GM12878 (cell line): ENCODE results near the gene CANX. TPM values are rescaled to one million over a fixed set of nuclear protein-coding genes. Genes with fewer than 3 reads are reported as not detected.

ENCODE experiments used
- ATAC-seq: fragments of 200-7000 bp; cut with Tn5 transposase; 3 replicates; pipeline ENCODE4 v1.9.1; 2020; ENCODE audit warnings: mild to moderate bottlenecking, moderate library complexity
- BruUV-seq: library from RNA; stranded (reverse); fragments of 400-500 nt; replicated peaks from 2 replicates; lab custom pipeline; 2021; lab: Mats Ljungman, UMichigan
- CTCF ChIA-PET: fragments of 300-600 bp; sonication (Branson Sonifier 250); formaldehyde crosslinking; extraction: SDS; loops from one replicate; lab custom pipeline; 2021; ENCODE audit warnings: inconsistent platforms; lab: Yijun Ruan, JAX
- POLR2A ChIA-PET: fragments of 350-600 bp; formaldehyde crosslinking; extraction: SDS; loops from one replicate; lab custom pipeline; 2021; ENCODE audit warnings: inconsistent platforms; lab: Charles Lee
- RAD21 ChIA-PET: fragments of 300-600 bp; sonication (Branson Sonifier 250); formaldehyde crosslinking; loops from one replicate; lab custom pipeline; 2023; ENCODE audit warnings: antibody characterized with exemption; ENCODE audit not compliant: unreplicated experiment; lab: Charles Lee
- SMC1A ChIA-PET: fragments of 300-600 bp; sonication (Branson Sonifier 250); formaldehyde crosslinking; loops from one replicate; lab custom pipeline; 2023; ENCODE audit not compliant: unreplicated experiment, uncharacterized antibody; lab: Charles Lee
- DNase-seq: peaks from one replicate; pipeline ENCODE4 v3.0.0-alpha.2; 2011; ENCODE audit warnings: low read depth, low spot score
- FAIRE-seq: peaks from 3 replicates; lab custom pipeline; 2011; peaks lifted over from hg19 to GRCh38; lab: Jason Lieb, UNC
- H2AFZ ChIP-seq: 2 replicates; pipeline ENCODE4 v1.6.0; 2011; ENCODE audit warnings: low read depth, low read length, control low read depth; ENCODE audit not compliant: control insufficient read depth
- H3K27ac ChIP-seq: 2 replicates; pipeline ENCODE4 v1.5.1; 2011; ENCODE audit warnings: control low read depth; ENCODE audit not compliant: control insufficient read depth, insufficient read depth
- H3K27me3 ChIP-seq, 2 experiments: replicated peaks in 1 of 2; 2 replicates each; pipeline versions ENCODE4 v1.6.0 to v1.6.1; 2011; ENCODE audit warnings: low read length in 1 of 2; ENCODE audit not compliant: control insufficient read depth in 2 of 2, insufficient read depth in 2 of 2
- H3K36me3 ChIP-seq, 2 experiments: 2 replicates each; pipeline ENCODE4 v1.5.1; 2011; ENCODE audit warnings: low read length in 1 of 2; ENCODE audit not compliant: control insufficient read depth in 2 of 2, insufficient read depth in 2 of 2
- H3K4me1 ChIP-seq: 2 replicates; pipeline ENCODE4 v1.6.1; 2011; ENCODE audit warnings: mild to moderate bottlenecking, low read length, moderate library complexity, mixed read lengths; ENCODE audit not compliant: control insufficient read depth, insufficient read depth
- H3K4me2 ChIP-seq: 2 replicates; pipeline ENCODE4 v1.6.0; 2011; ENCODE audit warnings: control low read depth; ENCODE audit not compliant: control insufficient read depth, insufficient read depth
- H3K4me3 ChIP-seq: fragments of 200-600 bp; sonication (generic); 2 replicates; pipeline ENCODE4 v1.5.1; 2016
- H3K79me2 ChIP-seq: 2 replicates; pipeline ENCODE4 v1.6.0; 2011; ENCODE audit warnings: low read length; ENCODE audit not compliant: control insufficient read depth, insufficient read depth
- H3K9ac ChIP-seq: 2 replicates; pipeline ENCODE4 v1.8.0; 2011; ENCODE audit warnings: low read length, control low read depth, mixed read lengths; ENCODE audit not compliant: control insufficient read depth, insufficient read depth
- H3K9me3 ChIP-seq: replicated peaks from 3 replicates; pipeline ENCODE4 v1.5.1; 2011; ENCODE audit warnings: mild to moderate bottlenecking, low read length; ENCODE audit not compliant: control insufficient read depth, insufficient read depth
- H4K20me1 ChIP-seq: 2 replicates; pipeline ENCODE4 v1.6.0; 2011; ENCODE audit not compliant: control insufficient read depth, insufficient read depth
- ATF3 ChIP-seq: IDR thresholded peaks from 2 replicates; pipeline ENCODE4 v1.6.1; 2011; ENCODE audit warnings: low read depth, mild to moderate bottlenecking, low read length, moderate library complexity, borderline replicate concordance; ENCODE audit errors: extremely low read depth
- HCFC1 ChIP-seq: fragments of 150-350 bp; IDR thresholded peaks from 2 replicates; pipeline ENCODE4 v1.6.1; 2014; ENCODE audit warnings: low read length
- MEF2A ChIP-seq: IDR thresholded peaks from 2 replicates; pipeline ENCODE4 v1.6.1; 2011; ENCODE audit warnings: low read depth, mild to moderate bottlenecking, low read length, moderate library complexity; ENCODE audit not compliant: insufficient read depth
- NBN ChIP-seq: fragments of 450-650 bp; IDR thresholded peaks from 2 replicates; pipeline ENCODE4 v1.6.1; 2016
- NFYB ChIP-seq: IDR thresholded peaks from 2 replicates; pipeline ENCODE4 v1.6.1; 2011; ENCODE audit warnings: low read depth, mild to moderate bottlenecking, low read length, improper control_type of control experiment, moderate library complexity; ENCODE audit not compliant: insufficient read depth
- NR2F1 ChIP-seq: fragments of 450-650 bp; conservative IDR thresholded peaks from 2 replicates; pipeline ENCODE4 v1.6.1; 2017; ENCODE audit warnings: mild to moderate bottlenecking
- PKNOX1 ChIP-seq: fragments of 450-650 bp; IDR thresholded peaks from 2 replicates; pipeline ENCODE4 v1.6.1; 2016; ENCODE audit warnings: mild to moderate bottlenecking
- RUNX3 ChIP-seq: IDR thresholded peaks from 2 replicates; pipeline ENCODE4 v1.6.1; 2012; ENCODE audit warnings: low read length, inconsistent platforms
- ZNF207 ChIP-seq: fragments of 450-650 bp; IDR thresholded peaks from 2 replicates; pipeline ENCODE4 v1.6.1; 2014; ENCODE audit warnings: antibody characterized with exemption, mild to moderate bottlenecking, borderline replicate concordance
- ZNF274 ChIP-seq: IDR thresholded peaks from one replicate; pipeline ENCODE4 v1.8.0; 2011; ENCODE audit not compliant: insufficient read length, insufficient read depth
- WGBS: methylation state at CpG from one replicate; pipeline ENCODE4 v1.1.6; 2016; ENCODE audit warnings: low lambda C conversion rate; ENCODE audit not compliant: insufficient replicate concordance, insufficient coverage; ENCODE audit errors: missing lambda C conversion rate; 5-methylcytosine and 5-hydroxymethylcytosine counted together
- in situ Hi-C: fragments of 300-500 bp; cut with MboI; formaldehyde crosslinking; loops from 9 replicates; pipeline ENCODE4 v1.14.3; 2018; ENCODE audit warnings: mixed read lengths
- intact Hi-C: fragments of 100-400 bp; cut with micrococcal nuclease; formaldehyde crosslinking; loops from one replicate; pipeline ENCODE4 v1.14.2; 2022; ENCODE audit not compliant: unreplicated experiment
- polyA plus RNA-seq, 11 experiments: library from polyadenylated mRNA; depleted of rRNA in 4 of 11; unstranded in 6 of 11; stranded (reverse) in 5 of 11; fragments of >200 nt; fragmentation: Nextera tagmentation in 4 of 11; fragmentation: Illumina TruSeq in 1 of 11; extraction: Ambion mirVana in 4 of 11; extraction: Trizol in 1 of 11; gene quantifications; 1 replicate in 1 of 11; 2 replicates in 10 of 11; pipeline versions ENCODE4 v1.2.1 to v1.2.3, GENCODE V29; 2011 to 2016; ENCODE audit warnings: inconsistent platforms in 2 of 11, missing spikeins in 2 of 11, low read depth in 1 of 11
- total RNA-seq, 4 experiments: library from RNA; depleted of rRNA in 3 of 4; stranded (reverse); fragments of >200 nt in 3 of 4; fragmentation: Illumina TruSeq in 1 of 4; extraction: Trizol in 1 of 4; gene quantifications; 2 replicates each; pipeline versions ENCODE4 v1.2.1 to v1.2.3, GENCODE V29; 2013 to 2021
- TF ChIP-seq, protein P1 (sequence below): fragments of 150-350 bp; IDR thresholded peaks from 2 replicates; pipeline ENCODE4 v1.6.1; 2014; ENCODE audit warnings: mild to moderate bottlenecking, low read depth, low read length
- TF ChIP-seq, protein P2 (sequence below): IDR thresholded peaks from 2 replicates; pipeline ENCODE4 v1.6.1; 2012; ENCODE audit warnings: low read depth, low read length, improper control_type of control experiment

Gene CANX
- total and polyA plus RNA-seq, 10 of the 15 experiments (the other 5 are each of a cell fraction or from before 2014, with no cell fraction given): 78.2 to 602 (median 412) TPM

GRCh38 chr5:179774442-179774841 is 75.7 kb downstream of the CANX start:
- Histone ChIP-seq H3K4me3 (no peak overlapping the region), H3K36me3 (peaks cover 12 to 31% of the 10 kb centered on the region in 2 experiments), H3K9ac (no peak overlapping the region), H3K4me1 (no peaks in the 10 kb centered on the region), H3K4me2 (no peak overlapping the region), H3K9me3 (no peaks in the 10 kb centered on the region), H3K27me3 (no peaks in the 10 kb centered on the region), H3K27ac (no peak overlapping the region), H2AFZ (no peak overlapping the region), H4K20me1 (no peaks in the 10 kb centered on the region), H3K79me2 (no peaks in the 10 kb centered on the region)
- no peak for TF ChIP-seq NFYB
- TF ChIP-seq ZNF274: no peak
- TF ChIP-seq PKNOX1: no peak
- no peak for TF ChIP-seq RUNX3
- TF ChIP-seq HCFC1: no peak
- TF ChIP-seq ZNF207: no peak
- TF ChIP-seq NR2F1: no peak
- TF ChIP-seq MEF2A: no peak
- TF ChIP-seq ATF3: no peak
- TF ChIP-seq, protein P1, sequence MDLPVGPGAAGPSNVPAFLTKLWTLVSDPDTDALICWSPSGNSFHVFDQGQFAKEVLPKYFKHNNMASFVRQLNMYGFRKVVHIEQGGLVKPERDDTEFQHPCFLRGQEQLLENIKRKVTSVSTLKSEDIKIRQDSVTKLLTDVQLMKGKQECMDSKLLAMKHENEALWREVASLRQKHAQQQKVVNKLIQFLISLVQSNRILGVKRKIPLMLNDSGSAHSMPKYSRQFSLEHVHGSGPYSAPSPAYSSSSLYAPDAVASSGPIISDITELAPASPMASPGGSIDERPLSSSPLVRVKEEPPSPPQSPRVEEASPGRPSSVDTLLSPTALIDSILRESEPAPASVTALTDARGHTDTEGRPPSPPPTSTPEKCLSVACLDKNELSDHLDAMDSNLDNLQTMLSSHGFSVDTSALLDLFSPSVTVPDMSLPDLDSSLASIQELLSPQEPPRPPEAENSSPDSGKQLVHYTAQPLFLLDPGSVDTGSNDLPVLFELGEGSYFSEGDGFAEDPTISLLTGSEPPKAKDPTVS: no peak
- TF ChIP-seq, protein P2, sequence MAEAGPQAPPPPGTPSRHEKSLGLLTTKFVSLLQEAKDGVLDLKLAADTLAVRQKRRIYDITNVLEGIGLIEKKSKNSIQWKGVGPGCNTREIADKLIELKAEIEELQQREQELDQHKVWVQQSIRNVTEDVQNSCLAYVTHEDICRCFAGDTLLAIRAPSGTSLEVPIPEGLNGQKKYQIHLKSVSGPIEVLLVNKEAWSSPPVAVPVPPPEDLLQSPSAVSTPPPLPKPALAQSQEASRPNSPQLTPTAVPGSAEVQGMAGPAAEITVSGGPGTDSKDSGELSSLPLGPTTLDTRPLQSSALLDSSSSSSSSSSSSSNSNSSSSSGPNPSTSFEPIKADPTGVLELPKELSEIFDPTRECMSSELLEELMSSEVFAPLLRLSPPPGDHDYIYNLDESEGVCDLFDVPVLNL: no peak
- no peak for TF ChIP-seq NBN
- BruUV-seq: no TSS peak
- FAIRE-seq: no peak
- ChIA-PET RAD21 (no interaction called here), SMC1A (no interaction called here), CTCF (no interaction called here), POLR2A (no interaction called here)
- no peak for ATAC-seq
- WGBS: 96% methylated on average over 12 of the region's 12 CpGs
- intact Hi-C loops (no loop called here), in situ Hi-C loops (no loop called here)
- DNase-seq: no peak
